Spleen (tissue), 11 donors: ENCODE measurements around the gene ZNF333. TPM values are rescaled to one million over a fixed set of nuclear protein-coding genes. Genes with fewer than 3 reads are reported as not detected.
A peak's percentile ranks its signal among the peaks of the same experiment; 100 is the strongest.

Experiments
- DNase-seq: peaks from one replicate; pipeline ENCODE4 v3.0.0-alpha.2; 2020
- H3K27ac ChIP-seq, 8 donors: fragments of 200-600 bp; sonication (generic) in 7 of 8; 1 replicate in 4 of 8; 2 replicates in 4 of 8; pipeline versions ENCODE4 v1.5.0 to v1.8.0; 2016 to 2021; ENCODE audit warnings: inconsistent platforms in 4 of 8, mild to moderate bottlenecking in 4 of 8, moderate library complexity in 1 of 8
- H3K27me3 ChIP-seq, 7 donors: fragments of 200-600 bp; sonication (generic) in 6 of 7; replicated peaks in 1 of 7; 1 replicate in 4 of 7; 2 replicates in 3 of 7; pipeline versions ENCODE4 v1.5.0 to v1.8.0; 2016 to 2021; ENCODE audit warnings: inconsistent platforms in 3 of 7, mild to moderate bottlenecking in 1 of 7
- H3K36me3 ChIP-seq, 6 donors: fragments of 200-600 bp; sonication (generic) in 5 of 6; 1 replicate in 4 of 6; 2 replicates in 2 of 6; pipeline versions ENCODE4 v1.5.0 to v1.8.0; 2016 to 2021; ENCODE audit warnings: inconsistent platforms in 2 of 6
- H3K4me1 ChIP-seq, 6 donors: fragments of 200-600 bp; sonication (generic) in 5 of 6; 1 replicate in 3 of 6; 2 replicates in 3 of 6; pipeline versions ENCODE4 v1.5.0 to v1.8.0; 2016 to 2021; ENCODE audit warnings: inconsistent platforms in 3 of 6
- H3K4me3 ChIP-seq, 8 donors: fragments of 200-600 bp; sonication (generic) in 7 of 8; 1 replicate in 4 of 8; 2 replicates in 4 of 8; pipeline versions ENCODE4 v1.5.0 to v1.8.0; 2016 to 2021; ENCODE audit warnings: inconsistent platforms in 4 of 8, mild to moderate bottlenecking in 4 of 8, moderate library complexity in 2 of 8
- H3K9me3 ChIP-seq, 8 donors: fragments of 200-600 bp; sonication (generic) in 7 of 8; 1 replicate in 4 of 8; 2 replicates in 4 of 8; pipeline versions ENCODE4 v1.5.0 to v1.8.0; 2016 to 2021; ENCODE audit warnings: inconsistent platforms in 4 of 8
- CTCF ChIP-seq, 11 experiments: fragments of 200-600 bp in 7 of 11; fragments of 450-650 bp in 4 of 11; sonication (generic) in 4 of 11; IDR thresholded peaks in 8 of 11; conservative IDR thresholded peaks in 3 of 11; 1 replicate in 7 of 11; 2 replicates in 4 of 11; pipeline versions ENCODE4 v1.4.0 to v1.8.0; 2016 to 2021; ENCODE audit warnings: antibody characterized with exemption in 11 of 11, inconsistent platforms in 4 of 11, mild to moderate bottlenecking in 1 of 11
- POLR2A ChIP-seq, 3 donors: fragments of 450-650 bp; IDR thresholded peaks; one replicate each; pipeline ENCODE4 v1.5.1; 2017; ENCODE audit warnings: antibody characterized with exemption in 3 of 3, mild to moderate bottlenecking in 1 of 3
- POLR2AphosphoS5 ChIP-seq, 3 donors: sonication (generic); formaldehyde crosslinking; IDR thresholded peaks; one replicate each; pipeline ENCODE4 v1.5.1; 2017; ENCODE audit warnings: antibody characterized with exemption in 3 of 3
- WGBS, 5 donors: extraction: QIAGEN DNeasy Blood & Tissue Kit in 3 of 5; methylation state at CpG; one replicate each; pipeline versions ENCODE4 v1.1.5 to v1.1.7; 2013 to 2018; 5-methylcytosine and 5-hydroxymethylcytosine counted together
- intact Hi-C: fragments of 100-400 bp; cut with DNase I; formaldehyde crosslinking; loops from one replicate; pipeline ENCODE4 v1.15.0; 2023; ENCODE audit warnings: low total_unique reads
- polyA plus RNA-seq, 3 donors: library from polyadenylated mRNA; stranded (reverse); fragments of 200-250 nt; gene quantifications; one replicate each; pipeline ENCODE4 v1.2.1, GENCODE V29; 2013
- total RNA-seq, 7 donors: library from RNA; depleted of rRNA in 3 of 7; stranded (reverse); fragments of >200 nt in 3 of 7; fragmentation: NEBNext Ultra II Directional in 4 of 7; extraction: Animal tissue kit (Norgen Biotek cat#: 25700) in 4 of 7; gene quantifications; one replicate each; pipeline versions ENCODE4 v1.1.0 to v1.2.1, GENCODE V29; 2016 to 2021
- donor health status: healthy with polysubstance abuse.
- donor health status: DM: no; HTN: no; CAD: no; lungs with moderate emphysema.
- donor health status: DM: no; HTN: no; CAD: no.
- donor health status: Bipolar disorder and iron deficiency.
- donor health status: healthy.
- donor health status: DM: no; HTN: no; CAD: no.
- donor health status: DM: yes; HTN: yes; CAD: no.

Gene ZNF333
- total and polyA plus RNA-seq, 10 donors, result 7.7 to 43.5 (median 30.8) TPM

GRCh38 chr19:14718522-14719116 is 28.8 kb downstream of the ZNF333 start:
- Histone ChIP-seq H3K9me3 (peaks cover 58 to 100% (median 100%) of the 10 kb centered on the region in 8 donors), H3K4me1 (no peaks in the 10 kb centered on the region), H3K4me3 (peak overlapping the region in 1 of 8 donors; percentile 37), H3K27ac (no peak overlapping the region), H3K36me3 (peaks cover 51 to 100% (median 83%) of the 10 kb centered on the region in 6 donors), H3K27me3 (no peaks in the 10 kb centered on the region)
- WGBS, 5 donors, result 92 to 97% (median 95%) methylated on average over 16 to 18 of the region's 18 CpGs
- no peak for DNase-seq
- no peak for TF ChIP-seq CTCF (IDR thresholded peaks at IDR 0.05 in 8 of 11, conservative IDR thresholded peaks at IDR 0.05 in 3 of 11)
- no peak for TF ChIP-seq POLR2A (IDR thresholded peaks at IDR 0.05)
- TF ChIP-seq POLR2AphosphoS5 (IDR thresholded peaks at IDR 0.05), result no peak
- intact Hi-C loops, result no loop called here

DNA sequence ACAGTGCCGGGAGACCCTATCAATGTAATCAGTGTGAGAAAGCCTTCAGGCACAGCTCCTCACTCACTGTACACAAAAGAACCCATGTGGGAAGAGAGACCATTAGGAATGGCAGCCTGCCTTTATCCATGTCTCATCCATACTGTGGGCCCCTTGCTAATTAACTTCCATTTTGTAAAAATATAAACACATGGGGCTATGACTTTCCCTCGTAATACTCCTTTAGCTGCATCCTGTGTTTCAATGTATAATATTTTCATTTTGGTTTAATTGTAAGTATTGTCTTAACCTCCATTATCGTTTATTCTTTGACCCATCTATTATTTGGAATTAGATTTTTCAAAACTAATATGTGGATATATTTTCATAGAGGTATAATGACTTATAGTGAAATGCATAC is 29.3 kb downstream of the ZNF333 start:
- TF ChIP-seq POLR2A (IDR thresholded peaks at IDR 0.05), result no peak
- TF ChIP-seq CTCF (IDR thresholded peaks at IDR 0.05 in 8 of 11, conservative IDR thresholded peaks at IDR 0.05 in 3 of 11), result no peak
- no peak for TF ChIP-seq POLR2AphosphoS5 (IDR thresholded peaks at IDR 0.05)
- Histone ChIP-seq H3K27ac (no peak overlapping the region), H3K9me3 (peaks cover 58 to 100% (median 100%) of the 10 kb centered on the region in 8 donors), H3K4me1 (no peaks in the 10 kb centered on the region), H3K27me3 (no peaks in the 10 kb centered on the region), H3K4me3 (peak overlapping the region in 1 of 8 donors; percentile 37), H3K36me3 (peaks cover 50 to 100% (median 79%) of the 10 kb centered on the region in 6 donors)
- intact Hi-C loops, result no loop called here
- WGBS, 5 donors, result 93 to 97% (median 96%) methylated on average over 3 of the region's 3 CpGs
- DNase-seq, result no peak

- no peak overlapping the region for H3K4me3 ChIP-seq
- H3K4me1 ChIP-seq, result no peaks in the 10 kb centered on the region
- H3K9me3 ChIP-seq, result peaks cover 40 to 100% (median 100%) of the 10 kb centered on the region in 8 donors
- WGBS, 5 donors, result 88 to 95% (median 94%) methylated on average over 2 of the region's 2 CpGs
- intact Hi-C loops, result no loop called here
- no peaks in the 10 kb centered on the region for H3K27me3 ChIP-seq
- no peak for DNase-seq
- no peak for TF ChIP-seq POLR2A (IDR thresholded peaks at IDR 0.05)
- no peak for TF ChIP-seq POLR2AphosphoS5 (IDR thresholded peaks at IDR 0.05)
- no peak for TF ChIP-seq CTCF (IDR thresholded peaks at IDR 0.05 in 8 of 11, conservative IDR thresholded peaks at IDR 0.05 in 3 of 11)
- no peak overlapping the region for H3K27ac ChIP-seq
- peaks cover 24 to 79% (median 50%) of the 10 kb centered on the region in 6 donors for H3K36me3 ChIP-seq
These were observed 32.3 kb downstream of the ZNF333 start for GRCh38 chr19:14722127-14722526.

DNA sequence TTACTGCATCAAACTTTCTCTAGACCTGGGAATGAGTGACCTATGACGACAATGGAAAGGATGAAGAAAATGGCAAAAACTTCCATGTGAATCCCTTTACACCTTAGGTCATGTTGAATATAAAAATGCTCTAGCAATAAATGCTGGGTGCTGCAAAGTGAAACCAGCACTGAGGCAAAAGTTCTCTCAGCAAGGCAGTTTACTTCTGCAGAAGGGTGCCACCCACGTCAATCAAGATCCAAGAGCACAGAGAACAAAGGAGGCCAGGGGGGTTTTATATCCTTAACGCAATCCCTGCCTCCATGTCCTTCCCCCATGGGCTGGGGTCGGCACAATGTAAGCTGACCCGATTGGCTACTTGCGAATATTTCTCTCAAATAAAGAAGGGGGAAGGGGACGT is 38.7 kb downstream of the ZNF333 start:
- DNase-seq, result no peak
- WGBS, 5 donors, result 65 to 94% (median 80%) methylated on average over 7 of the region's 7 CpGs
- H3K4me1 ChIP-seq, result no peaks in the 10 kb centered on the region
- intact Hi-C loops, result no loop called here
- H3K36me3 ChIP-seq, result peaks cover 0 to 14% (median 2%) of the 10 kb centered on the region in 6 donors
- TF ChIP-seq POLR2AphosphoS5 (IDR thresholded peaks at IDR 0.05), result no peak
- TF ChIP-seq CTCF (IDR thresholded peaks at IDR 0.05 in 8 of 11, conservative IDR thresholded peaks at IDR 0.05 in 3 of 11), result no peak
- TF ChIP-seq POLR2A (IDR thresholded peaks at IDR 0.05), result no peak
- no peak overlapping the region for H3K27ac ChIP-seq
- H3K4me3 ChIP-seq, result no peak overlapping the region
- H3K9me3 ChIP-seq, result peaks cover 0 to 85% (median 68%) of the 10 kb centered on the region in 8 donors
- H3K27me3 ChIP-seq, result no peaks in the 10 kb centered on the region
